PC-9 (cell line): Measurements from ENCODE around the gene ANKRD40CL. TPM values are rescaled to one million over a fixed set of nuclear protein-coding genes. Genes with fewer than 3 reads are reported as not detected.
A peak's percentile ranks its signal among the peaks of the same experiment; 100 is the strongest.

ENCODE experiments used
- BruUV-seq: library from RNA; stranded (reverse); fragments of 400-500 nt; replicated peaks from 2 replicates; lab custom pipeline; 2021; lab: Mats Ljungman, UMichigan
- CTCF ChIA-PET: fragments of 300-600 bp; sonication (Branson Sonifier 250); formaldehyde crosslinking; loops from one replicate; lab custom pipeline; 2022; ENCODE audit warnings: antibody characterized with exemption; lab: Charles Lee
- POLR2A ChIA-PET: fragments of 300-600 bp; sonication (Branson Sonifier 250); formaldehyde crosslinking; loops from one replicate; lab custom pipeline; 2022; ENCODE audit warnings: antibody characterized with exemption; ENCODE audit not compliant: unreplicated experiment; lab: Charles Lee
- DNase-seq, 2 experiments: peaks; one replicate each; pipeline versions ENCODE4 v3.0.0 to v3.0.0-alpha.2; 2015 to 2022; ENCODE audit warnings: mixed read lengths in 1 of 2
- H2AFZ ChIP-seq: fragments of 200-600 bp; sonication (generic); 2 replicates; pipeline ENCODE4 v1.8.1; 2017; ENCODE audit warnings: antibody characterized with exemption
- H3F3A ChIP-seq: fragments of 200-600 bp; sonication (generic); 2 replicates; pipeline ENCODE4 v1.8.1; 2017; ENCODE audit warnings: antibody characterized with exemption, mild to moderate bottlenecking, low read depth; ENCODE audit not compliant: insufficient read depth
- H3K27ac ChIP-seq: fragments of 200-600 bp; sonication (generic); 2 replicates; pipeline ENCODE4 v1.6.1; 2016; ENCODE audit warnings: mixed run types
- H3K27me3 ChIP-seq: fragments of 200-600 bp; sonication (generic); 2 replicates; pipeline ENCODE4 v1.6.1; 2016; ENCODE audit warnings: low read depth, mixed run types; ENCODE audit not compliant: insufficient read depth
- H3K36me3 ChIP-seq: fragments of 200-600 bp; sonication (generic); 2 replicates; pipeline ENCODE4 v1.6.1; 2016; ENCODE audit warnings: low read depth, mixed run types
- H3K4me1 ChIP-seq: fragments of 200-600 bp; sonication (generic); replicated peaks from 2 replicates; pipeline ENCODE4 v1.6.1; 2016; ENCODE audit warnings: mixed run types; ENCODE audit not compliant: insufficient read depth
- H3K4me2 ChIP-seq: fragments of 200-600 bp; sonication (generic); 2 replicates; pipeline ENCODE4 v1.6.1; 2017; ENCODE audit warnings: mixed run types
- H3K4me3 ChIP-seq: fragments of 200-600 bp; sonication (generic); 2 replicates; pipeline ENCODE4 v1.6.1; 2016; ENCODE audit warnings: mixed run types
- H3K79me2 ChIP-seq: fragments of 200-600 bp; sonication (generic); 2 replicates; pipeline ENCODE4 v1.6.1; 2017; ENCODE audit warnings: low read depth, mixed run types
- H3K9me2 ChIP-seq: fragments of 200-600 bp; sonication (generic); 2 replicates; pipeline ENCODE4 v1.8.1; 2017; ENCODE audit warnings: mild to moderate bottlenecking; ENCODE audit not compliant: insufficient read depth
- H3K9me3 ChIP-seq: fragments of 200-600 bp; sonication (generic); 2 replicates; pipeline ENCODE4 v1.8.1; 2016; ENCODE audit warnings: low read depth; ENCODE audit not compliant: insufficient read depth
- H4K20me1 ChIP-seq: fragments of 200-600 bp; sonication (generic); 2 replicates; pipeline ENCODE4 v1.8.1; 2017; ENCODE audit not compliant: insufficient read depth
- CTCF ChIP-seq: fragments of 200-600 bp; sonication (generic); conservative IDR thresholded peaks from 2 replicates; pipeline ENCODE4 v1.6.1; 2017; ENCODE audit warnings: mixed run types, antibody characterized with exemption, mild to moderate bottlenecking, moderate library complexity
- EZH2 ChIP-seq: fragments of 200-600 bp; sonication (generic); IDR thresholded peaks from 2 replicates; pipeline ENCODE4 v1.8.0; 2017; ENCODE audit warnings: antibody characterized with exemption, low read depth
- intact Hi-C: fragments of 100-400 bp; cut with micrococcal nuclease; formaldehyde crosslinking; loops from one replicate; pipeline ENCODE4 v1.10.0; 2022; ENCODE audit not compliant: unreplicated experiment
- total RNA-seq: library from RNA; stranded (reverse); gene quantifications from 2 replicates; pipeline ENCODE4 v1.2.3, GENCODE V29; 2021

Gene ANKRD40CL
- total RNA-seq, 1 experiment from 2014 or later, result not detected

DNA sequence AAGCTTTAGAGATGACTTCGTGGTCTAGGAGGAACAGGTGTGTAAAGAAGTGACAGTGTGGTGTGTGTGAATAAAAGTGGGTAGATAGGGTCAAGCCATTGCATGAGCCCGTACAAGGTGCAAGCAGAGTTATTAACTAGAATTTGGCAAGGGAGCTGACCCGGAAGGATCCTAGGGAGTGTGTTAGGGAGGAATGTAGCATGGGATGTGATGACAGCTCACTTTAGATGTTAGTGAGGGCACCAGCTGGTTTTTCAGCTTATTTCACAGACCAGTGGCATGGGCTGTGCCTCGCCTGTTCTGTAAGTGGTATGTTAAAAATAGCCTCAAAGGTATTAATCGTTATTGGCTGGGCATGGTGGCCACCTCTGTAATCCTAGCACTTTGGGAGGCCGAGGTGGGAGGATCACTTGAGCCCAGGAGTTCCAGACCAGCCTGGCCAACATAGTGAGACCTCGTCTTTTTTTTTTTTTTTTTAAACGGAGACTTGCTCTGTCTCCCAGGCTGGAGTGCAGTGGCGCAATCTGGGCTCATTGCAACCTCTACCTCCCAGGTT is 8.3 kb downstream of the ANKRD40CL start:
- POLR2A ChIA-PET, result no interaction called here

GRCh38 chr17:50758524-50758923 is 8.8 kb downstream of the ANKRD40CL start:
- DNase-seq, result no peak
- Histone ChIP-seq H3K4me2 (no peak overlapping the region), H2AFZ (no peak overlapping the region), H3F3A (peaks cover 53% of the 10 kb centered on the region), H4K20me1 (no peaks in the 10 kb centered on the region), H3K4me1 (0 out of 2 replicates have a peak, but pooled peaks cover under 1% of the 10 kb centered on the region), H3K79me2 (no peaks in the 10 kb centered on the region), H3K4me3 (no peak overlapping the region), H3K27ac (no peak overlapping the region), H3K27me3 (no peaks in the 10 kb centered on the region), H3K36me3 (0 out of 2 replicates have a peak, but pooled peaks cover 7% of the 10 kb centered on the region), H3K9me2 (no peaks in the 10 kb centered on the region), H3K9me3 (no peaks in the 10 kb centered on the region)
- intact Hi-C loops, result no loop called here
- ChIA-PET POLR2A (no interaction called here), CTCF (no interaction called here)
- TSS peak; percentile 11 for BruUV-seq
- TF ChIP-seq CTCF, result no peak
- no peak for TF ChIP-seq EZH2

More for the DNA sequence above, 8.3 kb downstream of the ANKRD40CL start:
- Histone ChIP-seq H3K9me3 (no peaks in the 10 kb centered on the region), H3K27ac (no peak overlapping the region), H3F3A (peaks cover 50% of the 10 kb centered on the region), H3K9me2 (no peaks in the 10 kb centered on the region), H3K4me1 (peaks cover 6% of the 10 kb centered on the region; the same call in 1 of the 2 replicates), H2AFZ (no peak overlapping the region), H3K4me3 (no peak overlapping the region), H3K79me2 (no peaks in the 10 kb centered on the region), H3K4me2 (no peak overlapping the region), H3K36me3 (0 out of 2 replicates have a peak, but pooled peaks cover 7% of the 10 kb centered on the region), H4K20me1 (no peaks in the 10 kb centered on the region), H3K27me3 (no peaks in the 10 kb centered on the region)
- CTCF ChIA-PET, result no interaction called here
- no peak for TF ChIP-seq CTCF
- DNase-seq, result no peak
- intact Hi-C loops, result no loop called here
- BruUV-seq, result no TSS peak

DNA sequence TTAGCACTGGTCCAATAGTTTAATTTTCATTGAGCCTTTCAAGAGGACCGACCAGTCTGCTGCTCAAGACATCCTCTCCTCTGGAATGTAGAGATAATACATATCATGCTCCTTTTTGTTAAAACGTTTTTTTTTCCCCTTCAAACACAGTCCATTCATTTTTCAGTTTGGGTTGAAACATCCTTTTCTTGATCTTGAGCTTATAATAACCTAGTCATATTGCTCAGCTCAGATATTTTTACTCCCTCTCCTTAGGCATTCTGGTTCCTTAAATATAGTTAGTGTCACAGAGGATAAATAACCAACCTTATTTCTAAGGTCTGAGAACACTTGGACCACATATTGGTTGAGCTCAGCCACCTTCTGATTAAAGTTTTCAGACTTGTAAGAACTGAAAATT is 12.8 kb downstream of the ANKRD40CL start:
- Histone ChIP-seq H3K4me1 (no peaks in the 10 kb centered on the region), H3K9me3 (no peaks in the 10 kb centered on the region), H2AFZ (no peak overlapping the region), H4K20me1 (peaks cover 20% of the 10 kb centered on the region; the same call in 1 of the 2 replicates), H3K4me2 (no peak overlapping the region), H3K79me2 (no peaks in the 10 kb centered on the region), H3K4me3 (no peak overlapping the region), H3K36me3 (peaks cover 28% of the 10 kb centered on the region), H3F3A (peaks cover 83% of the 10 kb centered on the region), H3K27me3 (no peaks in the 10 kb centered on the region), H3K9me2 (no peaks in the 10 kb centered on the region), H3K27ac (no peak overlapping the region)
- DNase-seq, result no peak
- BruUV-seq, result no TSS peak
- ChIA-PET POLR2A (interaction anchor here (0.6 kb wide), 2 partner anchors 13 to 209 kb away, joined by 4 to 7 read pairs; no protein-coding TSS in a partner anchor), CTCF (no interaction called here)
- no peak for TF ChIP-seq EZH2
- intact Hi-C loops, result no loop called here

- peaks cover 76% of the 10 kb centered on the region for H3F3A ChIP-seq
- BruUV-seq, result no TSS peak
- H3K4me2 ChIP-seq, result no peak overlapping the region
- H4K20me1 ChIP-seq, result peaks cover 45% of the 10 kb centered on the region
- no peak for TF ChIP-seq EZH2
- no peak for TF ChIP-seq CTCF
- no peaks in the 10 kb centered on the region for H3K9me3 ChIP-seq
- H3K27me3 ChIP-seq, result no peaks in the 10 kb centered on the region
- no peak overlapping the region for H2AFZ ChIP-seq
- H3K9me2 ChIP-seq, result no peaks in the 10 kb centered on the region
- no peaks in the 10 kb centered on the region for H3K4me1 ChIP-seq
- intact Hi-C loops, result no loop called here
- H3K79me2 ChIP-seq, result peaks cover 5% of the 10 kb centered on the region; the same call in 1 of the 2 replicates
- DNase-seq, result no peak
- H3K4me3 ChIP-seq, result no peak overlapping the region
- no peak overlapping the region for H3K27ac ChIP-seq
- CTCF ChIA-PET, result no interaction called here
- POLR2A ChIA-PET, result no interaction called here
- H3K36me3 ChIP-seq, result peaks cover 68% of the 10 kb centered on the region
Observed at GRCh38 chr17:50749245-50749644, 18.1 kb downstream of the ANKRD40CL start.
